K562 (cell line): Measurements from ENCODE around the gene CCSER1.

Source experiments
- BHLHE40 ChIP-seq: IDR thresholded peaks from 2 replicates; pipeline ENCODE4 v1.6.1; 2011; ENCODE audit warnings: low read length, improper control_type of control experiment
- CHD4 ChIP-seq: fragments of 200-600 bp; sonication (generic); IDR thresholded peaks from 3 replicates; pipeline ENCODE4 v1.6.1; 2012; ENCODE audit warnings: low read depth, mild to moderate bottlenecking, mixed read lengths, low read length, inconsistent platforms; ENCODE audit not compliant: insufficient read depth, insufficient replicate concordance, poor library complexity, severe bottlenecking
- EP300 ChIP-seq: IDR thresholded peaks from 2 replicates; pipeline ENCODE4 v1.6.1; 2012; ENCODE audit warnings: low read length, improper control_type of control experiment
- ETV1 ChIP-seq: fragments of 450-650 bp; conservative IDR thresholded peaks from 2 replicates; pipeline ENCODE4 v1.6.1; 2016; ENCODE audit warnings: missing genetic modification characterization, control low read depth, low read depth, missing compliant biosample characterization
- HSF4 ChIP-seq: fragments of 250-450 bp; sonication (Bioruptor Pico); IDR thresholded peaks from 2 replicates; pipeline ENCODE4 v2.1.2; 2022; ENCODE audit warnings: mild to moderate bottlenecking, moderate library complexity, borderline replicate concordance
- KAT8 ChIP-seq: fragments of 450-650 bp; IDR thresholded peaks from 2 replicates; pipeline ENCODE4 v1.6.1; 2016; ENCODE audit warnings: low read depth, mild to moderate bottlenecking
- MYC ChIP-seq, 2 experiments: fragments of 250-450 bp in 1 of 2; sonication (Bioruptor Pico) in 1 of 2; IDR thresholded peaks; 2 replicates each; pipeline versions ENCODE4 v1.5.1 to v1.6.1; 2012 to 2021; ENCODE audit warnings: low read depth in 2 of 2, borderline replicate concordance in 1 of 2, improper control_type of control experiment in 1 of 2, low read length in 1 of 2, mild to moderate bottlenecking in 1 of 2, moderate library complexity in 1 of 2
- PHF20 ChIP-seq: fragments of 450-650 bp; IDR thresholded peaks from 2 replicates; pipeline ENCODE4 v1.6.1; 2018; ENCODE audit not compliant: partially characterized antibody
- RAD51 ChIP-seq: fragments of 450-650 bp; IDR thresholded peaks from 2 replicates; pipeline ENCODE4 v1.7.1; 2016; ENCODE audit warnings: low read depth, mild to moderate bottlenecking, borderline replicate concordance
- SMAD3 ChIP-seq: fragments of 450-650 bp; formaldehyde crosslinking; conservative IDR thresholded peaks from 2 replicates; pipeline ENCODE4 v1.4.0; 2020; ENCODE audit warnings: mild to moderate bottlenecking
- TOE1 ChIP-seq, 2 experiments: fragments of 450-650 bp in 1 of 2; sonication (generic) in 1 of 2; formaldehyde crosslinking in 1 of 2; IDR thresholded peaks; 2 replicates each; pipeline versions ENCODE4 v1.7.1 to v1.8.0; 2016 to 2022; ENCODE audit warnings: borderline replicate concordance in 2 of 2, mild to moderate bottlenecking in 2 of 2, antibody characterized with exemption in 1 of 2, inconsistent platforms in 1 of 2, low read depth in 1 of 2, missing genetic modification reagents in 1 of 2, moderate library complexity in 1 of 2
- ZBTB9 ChIP-seq: fragments of 450-650 bp; formaldehyde crosslinking; IDR thresholded peaks from 2 replicates; pipeline ENCODE4 v1.4.0; 2020; ENCODE audit warnings: mild to moderate bottlenecking, moderate library complexity
- ZNF121 ChIP-seq: sonication (generic); formaldehyde crosslinking; conservative IDR thresholded peaks from 2 replicates; pipeline ENCODE4 v1.8.0; 2022; ENCODE audit warnings: missing genetic modification reagents

GRCh38 chr4:90979556-90979955, 852.4 kb downstream of the CCSER1 start:
- no peak for TF ChIP-seq PHF20
- no peak for TF ChIP-seq SMAD3 (CRISPR knock-in tag)
- TF ChIP-seq CHD4 = no peak
- no peak for TF ChIP-seq BHLHE40
- TF ChIP-seq ZBTB9 (CRISPR knock-in tag) = no peak
- no peak for TF ChIP-seq HSF4
- TF ChIP-seq RAD51 = no peak
- TF ChIP-seq KAT8 = no peak
- TF ChIP-seq ZNF121 (CRISPR knock-in tag) = no peak
- no peak for TF ChIP-seq EP300
- no peak for TF ChIP-seq MYC (IDR thresholded peaks at IDR 0.05; ENCODE audit: low read depth, low read length)
- no peak for TF ChIP-seq MYC (CRISPR knock-in tag; IDR thresholded peaks at IDR 0.05; ENCODE audit: borderline replicate concordance, low read depth)
- no peak for TF ChIP-seq ETV1 (tag)
- TF ChIP-seq TOE1 (IDR thresholded peaks at IDR 0.05; ENCODE audit: borderline replicate concordance) = no peak
- TF ChIP-seq TOE1 (CRISPR knock-in tag; IDR thresholded peaks at IDR 0.05; ENCODE audit: borderline replicate concordance, low read depth) = no peak
